ENCODE data around the gene ENOX1. TPM values are rescaled to one million over a fixed set of nuclear protein-coding genes. Genes with fewer than 3 reads are reported as not detected.

Gene ENOX1
- total RNA-seq, 1 donor from 2014 or later, result 2.5 TPM

DNA sequence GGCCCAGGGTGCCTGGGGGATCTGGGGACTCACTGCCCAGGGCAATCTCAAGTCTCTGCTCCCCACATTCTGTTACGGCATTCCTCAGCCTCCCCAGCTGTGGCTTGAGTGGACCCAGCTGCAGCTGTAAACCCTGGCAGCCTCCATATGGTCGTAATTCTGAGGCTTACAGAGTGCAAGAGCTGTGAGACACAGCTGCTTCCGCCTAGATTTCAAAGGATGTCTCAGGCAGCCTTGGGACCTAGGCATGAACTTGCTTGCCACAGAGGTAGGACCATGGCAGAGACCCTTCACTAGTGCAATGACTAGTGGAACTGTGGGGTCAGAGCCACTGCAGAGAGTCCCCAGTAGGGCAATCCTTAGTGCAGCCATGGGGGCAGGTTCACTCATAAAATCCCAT lies 297.5 kb downstream of the ENOX1 start:
- H3K4me3 Mint-ChIP-seq (ENCODE audit: low read depth), result no peak overlapping the region
- TF ChIP-seq, protein P1, sequence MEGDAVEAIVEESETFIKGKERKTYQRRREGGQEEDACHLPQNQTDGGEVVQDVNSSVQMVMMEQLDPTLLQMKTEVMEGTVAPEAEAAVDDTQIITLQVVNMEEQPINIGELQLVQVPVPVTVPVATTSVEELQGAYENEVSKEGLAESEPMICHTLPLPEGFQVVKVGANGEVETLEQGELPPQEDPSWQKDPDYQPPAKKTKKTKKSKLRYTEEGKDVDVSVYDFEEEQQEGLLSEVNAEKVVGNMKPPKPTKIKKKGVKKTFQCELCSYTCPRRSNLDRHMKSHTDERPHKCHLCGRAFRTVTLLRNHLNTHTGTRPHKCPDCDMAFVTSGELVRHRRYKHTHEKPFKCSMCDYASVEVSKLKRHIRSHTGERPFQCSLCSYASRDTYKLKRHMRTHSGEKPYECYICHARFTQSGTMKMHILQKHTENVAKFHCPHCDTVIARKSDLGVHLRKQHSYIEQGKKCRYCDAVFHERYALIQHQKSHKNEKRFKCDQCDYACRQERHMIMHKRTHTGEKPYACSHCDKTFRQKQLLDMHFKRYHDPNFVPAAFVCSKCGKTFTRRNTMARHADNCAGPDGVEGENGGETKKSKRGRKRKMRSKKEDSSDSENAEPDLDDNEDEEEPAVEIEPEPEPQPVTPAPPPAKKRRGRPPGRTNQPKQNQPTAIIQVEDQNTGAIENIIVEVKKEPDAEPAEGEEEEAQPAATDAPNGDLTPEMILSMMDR (IDR thresholded peaks at IDR 0.05; ENCODE audit: unreplicated experiment), result no peak
- H3K4me1 Mint-ChIP-seq (ENCODE audit: low read depth), result no peaks in the 10 kb centered on the region
- H3K36me3 Mint-ChIP-seq (ENCODE audit: insufficient read depth), result no peaks in the 10 kb centered on the region
- no peak overlapping the region for H3K27ac Mint-ChIP-seq
- H3K27me3 Mint-ChIP-seq, result no peaks in the 10 kb centered on the region
- H3K9me3 Mint-ChIP-seq (ENCODE audit: low read depth), result no peaks in the 10 kb centered on the region
- no peak for DNase-seq (ENCODE audit: low spot score, unreplicated experiment)

DNA sequence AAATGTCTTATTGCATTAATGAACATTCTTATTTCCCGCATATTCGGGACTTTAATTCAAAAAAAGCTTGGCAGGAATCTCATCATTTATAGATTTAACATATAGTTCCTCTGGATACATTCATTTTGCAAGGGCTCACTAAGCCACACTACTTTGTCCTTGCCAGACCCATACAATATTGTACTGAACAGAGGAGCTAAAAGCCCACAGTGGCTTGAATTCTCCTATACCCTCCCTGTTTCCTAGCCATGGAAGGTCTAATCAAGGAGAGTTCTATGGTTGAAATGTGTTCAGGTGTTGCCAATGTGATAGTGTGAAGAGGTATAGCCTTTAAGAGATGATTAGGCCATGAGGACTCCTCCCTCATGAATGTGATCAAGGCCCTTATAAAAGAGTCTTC lies 298.9 kb downstream of the ENOX1 start:
- no peak overlapping the region for H3K4me3 Mint-ChIP-seq (ENCODE audit: low read depth)
- H3K27me3 Mint-ChIP-seq, result no peaks in the 10 kb centered on the region
- no peak for DNase-seq (ENCODE audit: low spot score, unreplicated experiment)
- no peaks in the 10 kb centered on the region for H3K36me3 Mint-ChIP-seq (ENCODE audit: insufficient read depth)
- TF ChIP-seq, protein P1 (IDR thresholded peaks at IDR 0.05; ENCODE audit: unreplicated experiment), result no peak
- no peaks in the 10 kb centered on the region for H3K9me3 Mint-ChIP-seq (ENCODE audit: low read depth)
- H3K27ac Mint-ChIP-seq, result no peak overlapping the region
- H3K4me1 Mint-ChIP-seq (ENCODE audit: low read depth), result no peaks in the 10 kb centered on the region

GRCh38 chr13:43487461-43487860 lies 299.3 kb downstream of the ENOX1 start:
- DNase-seq (ENCODE audit: low spot score, unreplicated experiment), result no peak
- H3K36me3 Mint-ChIP-seq (ENCODE audit: insufficient read depth), result no peaks in the 10 kb centered on the region
- no peaks in the 10 kb centered on the region for H3K9me3 Mint-ChIP-seq (ENCODE audit: low read depth)
- no peaks in the 10 kb centered on the region for H3K27me3 Mint-ChIP-seq
- TF ChIP-seq, protein P1 (IDR thresholded peaks at IDR 0.05; ENCODE audit: unreplicated experiment), result no peak
- no peak overlapping the region for H3K27ac Mint-ChIP-seq
- H3K4me3 Mint-ChIP-seq (ENCODE audit: low read depth), result no peak overlapping the region
- H3K4me1 Mint-ChIP-seq (ENCODE audit: low read depth), result no peaks in the 10 kb centered on the region

DNA sequence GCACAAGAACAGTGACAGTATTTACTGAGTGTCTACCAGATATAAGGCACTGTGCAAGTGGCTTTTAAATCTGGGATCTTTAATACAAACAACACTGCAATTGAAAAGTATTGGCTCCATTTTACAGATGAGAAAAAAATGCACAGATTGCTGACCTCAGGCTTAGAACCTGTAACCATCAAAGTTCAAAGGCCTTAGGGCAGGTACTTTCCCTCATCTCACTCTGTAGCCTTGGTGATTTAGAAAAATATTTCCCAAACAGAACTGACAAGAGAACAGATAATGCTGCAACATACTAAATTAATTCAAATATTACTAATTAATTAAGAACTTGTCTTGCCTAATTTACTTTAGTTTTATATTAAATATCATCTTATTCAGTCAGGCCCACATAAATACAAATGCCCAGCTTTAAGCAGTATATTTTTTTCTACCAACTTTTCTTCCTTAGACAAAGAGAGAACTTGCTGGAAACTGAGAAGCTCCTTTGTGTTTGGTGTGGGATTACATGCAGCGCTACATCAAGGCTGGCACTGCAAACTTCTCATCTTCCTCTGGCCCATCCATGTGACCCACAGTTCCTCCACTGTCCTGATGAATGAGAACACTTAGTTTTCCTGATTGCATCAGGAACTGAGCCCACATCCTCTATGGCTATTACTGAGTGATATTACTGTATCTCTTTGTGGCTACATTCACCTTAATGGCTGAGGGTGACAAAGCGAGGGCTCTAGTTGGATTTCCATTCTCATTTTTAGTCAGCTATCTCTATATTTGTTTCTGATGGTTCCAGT lies 302.1 kb downstream of the ENOX1 start:
- no peak overlapping the region for H3K4me3 Mint-ChIP-seq (ENCODE audit: low read depth)
- TF ChIP-seq, protein P1 (IDR thresholded peaks at IDR 0.05; ENCODE audit: unreplicated experiment), result no peak
- H3K9me3 Mint-ChIP-seq (ENCODE audit: low read depth), result no peaks in the 10 kb centered on the region
- no peaks in the 10 kb centered on the region for H3K4me1 Mint-ChIP-seq (ENCODE audit: low read depth)
- DNase-seq (ENCODE audit: low spot score, unreplicated experiment), result no peak
- no peaks in the 10 kb centered on the region for H3K27me3 Mint-ChIP-seq
- H3K36me3 Mint-ChIP-seq (ENCODE audit: insufficient read depth), result no peaks in the 10 kb centered on the region
- no peak overlapping the region for H3K27ac Mint-ChIP-seq

GRCh38 chr13:43483930-43484329 lies 302.8 kb downstream of the ENOX1 start:
- Mint-ChIP-seq H3K27me3 (no peaks in the 10 kb centered on the region), H3K27ac (no peak overlapping the region)

More at GRCh38 chr13:43483930-43484329, 302.8 kb downstream of the ENOX1 start:
- TF ChIP-seq, protein P1 (IDR thresholded peaks at IDR 0.05; ENCODE audit: unreplicated experiment), result no peak
- no peak for DNase-seq (ENCODE audit: low spot score, unreplicated experiment)
- H3K9me3 Mint-ChIP-seq (ENCODE audit: low read depth), result no peaks in the 10 kb centered on the region
- H3K4me3 Mint-ChIP-seq (ENCODE audit: low read depth), result no peak overlapping the region
- H3K36me3 Mint-ChIP-seq (ENCODE audit: insufficient read depth), result no peaks in the 10 kb centered on the region
- no peaks in the 10 kb centered on the region for H3K4me1 Mint-ChIP-seq (ENCODE audit: low read depth)
